Astrocyte (in vitro differentiated cells and primary cell): ENCODE measurements around the gene ZSCAN26.

ENCODE experiments used
- CTCF ChIP-seq: IDR thresholded peaks from 2 replicates; pipeline ENCODE4 v1.5.1; 2011; ENCODE audit warnings: low read depth, mild to moderate bottlenecking, inconsistent platforms, low read length, moderate library complexity; ENCODE audit not compliant: insufficient read depth
- EZH2 ChIP-seq: IDR thresholded peaks from 2 replicates; pipeline ENCODE4 v1.6.1; 2012; ENCODE audit warnings: mild to moderate bottlenecking, low read length, inconsistent platforms; ENCODE audit not compliant: insufficient read depth

DNA sequence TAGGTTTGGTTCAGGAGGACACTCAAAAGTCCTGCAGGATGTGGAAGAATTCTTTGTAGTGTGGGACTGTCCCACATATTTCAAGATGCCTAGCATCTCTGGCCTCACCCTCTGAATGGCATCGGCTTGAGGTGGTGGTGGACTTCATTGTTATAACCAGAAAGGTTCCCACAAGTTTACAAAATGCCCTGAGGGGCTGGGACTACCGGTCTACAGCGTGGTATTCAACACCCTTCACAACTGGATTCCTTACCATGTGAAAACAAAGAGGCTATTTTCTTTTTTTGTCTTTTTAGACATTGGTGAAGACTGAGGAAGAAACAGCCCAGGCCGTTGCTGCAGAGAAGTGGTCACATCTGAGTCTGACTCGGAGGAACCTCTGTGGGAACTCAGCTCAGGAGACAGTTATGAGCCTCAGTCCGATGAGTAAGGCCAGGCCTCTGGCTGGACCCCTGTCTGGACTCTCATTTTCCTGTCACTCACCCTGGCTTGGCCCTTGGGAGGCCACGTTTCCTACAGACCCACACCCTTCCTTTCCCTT lies 29.6 kb downstream of the ZSCAN26 start:
- no peak for TF ChIP-seq CTCF
- no peak for TF ChIP-seq EZH2
